ENCODE results near the gene CPT1C.
A peak's percentile ranks its signal among the peaks of the same experiment; 100 is the strongest.

Gene CPT1C

DNA sequence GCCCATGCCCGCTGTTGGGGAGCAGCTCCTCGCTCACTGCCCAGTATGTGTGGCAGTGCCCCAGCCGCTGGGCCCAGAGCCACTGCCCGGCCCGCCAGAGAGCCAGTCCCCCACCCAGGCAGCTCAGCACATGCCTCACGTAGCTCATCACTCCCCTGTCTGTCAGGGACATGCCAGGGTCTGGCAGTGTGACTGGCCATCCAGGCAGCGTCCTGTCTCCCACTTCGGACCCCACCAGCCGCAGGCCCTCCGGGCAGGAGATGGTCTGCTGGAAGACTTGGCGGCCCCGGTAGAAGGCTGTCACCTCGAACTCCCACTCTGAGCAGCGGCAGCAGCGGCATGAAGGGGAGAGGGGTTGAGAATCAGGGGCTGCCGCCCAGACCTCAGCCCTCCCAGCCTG lies 28.9 kb upstream of the CPT1C start:
- DNase-seq: no peak

- no peak for DNase-seq
These were observed 27.7 kb upstream of the CPT1C start for GRCh38 chr19:49663224-49663623.

DNA sequence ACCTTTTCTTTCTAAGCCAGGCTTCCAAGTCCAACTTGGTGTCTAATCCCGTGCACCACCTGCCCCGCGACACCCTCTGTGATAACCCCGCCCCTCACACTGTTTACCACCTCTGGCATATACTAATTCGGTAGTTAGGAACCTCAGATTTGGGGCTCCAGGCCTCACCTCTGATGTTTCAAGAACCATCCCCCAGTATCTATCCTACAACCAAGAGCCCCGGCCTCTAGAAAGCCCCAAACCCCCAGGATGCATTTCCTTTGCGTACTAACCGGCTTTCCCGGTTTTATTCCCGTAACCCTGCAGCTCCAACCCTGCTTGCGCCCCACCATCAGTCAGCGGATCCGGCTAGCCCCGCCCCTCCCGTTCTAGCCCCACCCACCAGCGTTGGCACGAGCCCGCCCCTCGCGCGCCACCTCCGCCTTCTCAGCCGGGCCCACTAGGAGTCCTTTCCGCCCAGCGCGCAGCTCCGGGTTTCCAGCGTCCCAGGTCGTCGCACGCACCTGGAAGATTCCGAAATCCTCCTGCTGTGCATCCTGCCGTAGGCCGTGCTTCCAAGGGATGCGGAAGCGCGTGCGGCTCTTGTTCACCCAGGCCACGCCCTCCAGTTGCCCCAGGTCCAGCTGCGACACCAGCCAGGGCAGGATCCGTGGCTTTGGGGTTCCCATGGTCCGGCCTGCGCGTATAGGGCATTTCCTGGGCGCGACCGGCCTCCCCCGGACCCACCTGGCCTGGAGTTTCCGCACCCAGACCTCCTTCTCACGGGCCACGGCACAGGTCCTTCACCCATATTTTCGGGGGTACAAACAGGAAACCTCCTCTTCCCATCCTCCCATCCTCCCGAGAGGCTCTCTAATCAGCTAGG lies 26.5 kb upstream of the CPT1C start:
- DNase-seq: peak; percentile 47 to 51

- no peak for DNase-seq
These were observed 25.9 kb upstream of the CPT1C start for GRCh38 chr19:49665036-49665350.

GRCh38 chr19:49665351-49666119 lies 25.4 kb upstream of the CPT1C start, which contains the start of the genes BCL2L12 and IRF3:
Gene BCL2L12 (plus strand): TSS chr19:49665933. CDS start chr19:49666693, 760 bp downstream.
Gene IRF3 (minus strand): TSS chr19:49665857. CDS start chr19:49664838, 1,019 bp downstream.
- peak; percentile 91 to 95 for DNase-seq

DNA sequence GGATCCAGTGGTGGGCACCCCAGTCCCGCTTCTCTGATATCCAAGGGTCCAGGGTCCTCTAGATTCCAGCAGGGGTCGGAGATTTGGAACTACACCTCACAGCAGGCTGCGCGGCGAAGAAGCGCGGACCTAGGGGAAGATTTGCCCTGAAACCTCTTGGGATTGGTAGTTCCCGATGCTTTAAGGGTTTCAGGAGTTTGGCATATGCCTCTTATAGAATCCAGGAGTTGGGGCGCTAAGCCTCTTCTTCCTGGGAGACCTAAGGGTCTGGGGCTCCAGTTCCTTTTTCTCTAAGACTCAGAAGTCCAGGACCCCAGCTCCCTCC lies 24.8 kb upstream of the CPT1C start:
- DNase-seq: no peak

- no peak for DNase-seq
These were observed 23.4 kb upstream of the CPT1C start for GRCh38 chr19:49667473-49667872.

DNA sequence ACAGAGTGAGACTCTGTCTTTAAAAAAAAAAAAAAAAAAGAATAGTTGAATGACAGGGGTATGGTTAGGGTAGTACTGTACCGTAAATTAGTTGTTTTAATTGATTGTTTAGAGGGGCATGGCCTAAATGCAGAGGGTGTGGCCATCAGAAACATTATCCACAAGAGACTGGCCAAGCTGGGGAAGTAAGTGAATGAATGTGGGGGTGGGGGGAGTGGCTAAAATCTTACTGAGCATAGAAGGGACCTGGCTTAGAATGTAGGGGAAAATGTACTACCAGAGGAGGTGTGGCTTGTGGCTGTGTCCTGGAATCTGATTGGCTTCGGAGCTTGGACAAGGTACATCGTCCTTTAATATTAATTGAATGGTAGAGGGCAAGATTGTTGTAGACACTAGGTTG lies 21.4 kb upstream of the CPT1C start:
- DNase-seq: no peak

- peak; percentile 37 to 51 for DNase-seq
These were observed 18.6 kb upstream of the CPT1C start for GRCh38 chr19:49672131-49672919.

- peak; percentile 72 to 83 for DNase-seq
These were observed 14.7 kb upstream of the CPT1C start for GRCh38 chr19:49676136-49676783.

DNA sequence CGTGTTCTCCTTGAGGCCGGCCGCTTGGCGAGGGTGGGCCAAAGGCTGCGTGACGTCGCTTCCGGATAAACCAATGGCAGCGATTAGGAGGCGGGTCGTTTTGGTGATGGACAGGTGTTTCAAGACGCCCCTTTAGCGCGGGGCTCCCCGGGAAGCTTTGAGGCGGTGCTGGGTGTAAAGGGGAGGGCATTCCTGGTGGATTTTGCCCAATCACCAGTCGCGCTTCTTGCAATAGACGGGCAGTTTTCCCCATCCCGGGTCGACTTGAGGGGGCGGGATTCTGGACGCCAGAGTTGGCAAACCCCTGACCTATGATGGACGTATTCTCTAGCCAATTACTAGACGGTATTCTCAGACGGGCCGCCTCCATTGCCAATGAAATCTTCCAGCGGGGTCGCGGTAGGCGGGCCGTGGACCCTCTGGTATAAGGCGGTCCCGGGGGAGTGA lies 14.1 kb upstream of the CPT1C start:
- DNase-seq: peak; percentile 99 to 100

GRCh38 chr19:49677231-49677900 lies 13.6 kb upstream of the CPT1C start, which contains the start of gene PRMT1:
Gene PRMT1 (plus strand): TSS chr19:49677271. CDS start chr19:49677281, 10 bp downstream.
- no peak for DNase-seq

DNA sequence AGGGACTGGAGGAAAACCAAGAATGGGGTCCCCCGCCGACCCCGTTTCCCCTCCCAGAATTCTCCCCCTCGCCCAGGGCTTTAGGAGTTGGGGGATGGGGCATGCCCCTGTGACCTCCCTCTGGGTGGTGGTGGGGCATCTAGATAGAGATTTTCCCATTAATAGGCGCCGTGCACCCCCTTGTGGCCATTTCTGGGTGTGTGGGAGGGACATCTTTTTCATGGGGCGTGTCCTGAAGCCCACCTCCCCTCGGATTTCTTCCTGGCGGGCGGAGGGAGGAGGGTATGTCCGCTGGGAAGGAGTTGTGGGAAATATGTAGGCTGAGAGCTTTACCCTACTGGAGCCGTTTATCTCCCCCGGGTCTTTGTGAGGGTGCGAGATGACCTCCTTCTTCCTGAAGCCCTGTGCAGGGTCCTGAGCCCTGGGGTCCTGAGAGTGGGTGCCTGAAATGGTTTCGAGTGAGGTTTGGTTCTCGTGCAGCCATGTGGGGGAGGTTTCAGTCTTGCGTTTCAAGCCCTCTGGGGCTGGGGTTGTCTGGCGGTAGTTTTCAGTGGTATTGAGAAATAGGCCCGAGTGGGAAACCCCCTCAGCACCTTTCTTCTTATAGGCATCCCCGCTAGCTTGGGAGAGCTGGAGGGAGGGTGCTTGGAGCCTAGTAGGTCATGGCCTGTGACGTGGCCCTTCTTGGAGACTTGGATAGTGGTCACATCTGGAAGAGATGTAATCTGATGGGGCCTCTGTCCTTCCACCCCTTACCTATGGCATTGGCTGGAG lies 12.8 kb upstream of the CPT1C start:
- peak; percentile 36 to 47 for DNase-seq

GRCh38 chr19:49678985-49679770 lies 11.7 kb upstream of the CPT1C start:
- no peak for DNase-seq

GRCh38 chr19:49679771-49680413 lies 11.0 kb upstream of the CPT1C start:
- no peak for DNase-seq

GRCh38 chr19:49680421-49681351 lies 10.2 kb upstream of the CPT1C start:
- peak; percentile 64 to 82 for DNase-seq

DNA sequence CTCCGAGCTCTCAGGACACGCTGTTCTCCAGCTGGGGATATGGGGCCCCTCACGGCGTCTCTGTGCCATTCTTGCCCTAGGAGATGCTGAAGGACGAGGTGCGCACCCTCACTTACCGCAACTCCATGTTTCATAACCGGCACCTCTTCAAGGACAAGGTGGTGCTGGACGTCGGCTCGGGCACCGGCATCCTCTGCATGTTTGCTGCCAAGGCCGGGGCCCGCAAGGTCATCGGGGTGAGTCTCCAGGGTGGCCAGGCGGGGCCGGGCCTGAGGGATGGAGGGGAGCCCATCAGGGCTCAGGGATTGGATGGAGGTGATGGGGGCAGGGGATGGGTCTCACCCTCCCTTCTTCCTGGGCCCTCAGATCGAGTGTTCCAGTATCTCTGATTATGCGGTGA lies 9.1 kb upstream of the CPT1C start:
- no peak for DNase-seq

GRCh38 chr19:49682274-49682673 lies 8.6 kb upstream of the CPT1C start:
- no peak for DNase-seq

- no peak for DNase-seq
These were observed 7.1 kb upstream of the CPT1C start for GRCh38 chr19:49683814-49684250.
